B cell (primary cell): Measurements from ENCODE around the gene PARD3. TPM values are rescaled to one million over a fixed set of nuclear protein-coding genes. Genes with fewer than 3 reads are reported as not detected.

Source experiments
- ATAC-seq: fragments of 200-7000 bp; cut with Tn5 transposase; one replicate; pipeline ENCODE4 v1.10.0; 2021; ENCODE audit warnings: low read depth, mild to moderate bottlenecking, moderate number of reproducible peaks, moderate library complexity
- CTCF ChIA-PET: fragments of 350-600 bp; sonication (Branson Sonifier 250); formaldehyde crosslinking; loops from one replicate; lab custom pipeline; 2021; ENCODE audit warnings: antibody characterized with exemption, inconsistent platforms; lab: Charles Lee
- POLR2A ChIA-PET: fragments of 350-600 bp; sonication (Branson Sonifier 250); formaldehyde crosslinking; loops from one replicate; lab custom pipeline; 2021; ENCODE audit warnings: antibody characterized with exemption; lab: Charles Lee
- DNase-seq: peaks from one replicate; pipeline ENCODE4 v3.0.0; 2013
- H2AFZ ChIP-seq: 2 replicates; pipeline ENCODE4 v1.6.1; 2012; ENCODE audit warnings: mild to moderate bottlenecking, low read depth, low read length; ENCODE audit not compliant: insufficient read depth, poor library complexity, severe bottlenecking
- H3K27ac ChIP-seq, 2 donors: 1 replicate in 1 of 2; 2 replicates in 1 of 2; pipeline ENCODE4 v1.5.1; 2012 to 2013; ENCODE audit warnings: low read length in 2 of 2, mild to moderate bottlenecking in 2 of 2, moderate library complexity in 1 of 2
- H3K27me3 ChIP-seq, 4 experiments: fragments of 200-600 bp in 1 of 4; sonication (generic) in 1 of 4; replicated peaks in 1 of 4; 1 replicate in 2 of 4; 2 replicates in 2 of 4; pipeline versions ENCODE4 v1.6.1 to v1.7.0; 2013 to 2016; ENCODE audit warnings: low read length in 3 of 4, mild to moderate bottlenecking in 2 of 4, mixed read lengths in 1 of 4, moderate library complexity in 1 of 4; ENCODE audit not compliant: insufficient read depth in 4 of 4, control insufficient read depth in 3 of 4; ENCODE audit errors: control extremely low read depth in 1 of 4
- H3K36me3 ChIP-seq, 2 experiments: replicated peaks in 1 of 2; 1 replicate in 1 of 2; 2 replicates in 1 of 2; pipeline versions ENCODE4 v1.6.1 to v1.7.1; 2013; ENCODE audit warnings: low read length in 1 of 2; ENCODE audit not compliant: insufficient read depth in 2 of 2, control insufficient read depth in 1 of 2; ENCODE audit errors: control extremely low read depth in 1 of 2, extremely low read depth in 1 of 2
- H3K4me1 ChIP-seq, 2 donors: fragments of 200-600 bp in 1 of 2; sonication (generic) in 1 of 2; 1 replicate in 1 of 2; 2 replicates in 1 of 2; pipeline versions ENCODE4 v1.5.1 to v1.6.1; 2013 to 2017; ENCODE audit warnings: low read length in 2 of 2; ENCODE audit not compliant: control insufficient read depth in 2 of 2, insufficient read depth in 2 of 2
- H3K4me2 ChIP-seq: replicated peaks from 2 replicates; pipeline ENCODE3; 2012; ENCODE audit warnings: mild to moderate bottlenecking, low read depth, low read length; ENCODE audit not compliant: poor library complexity, severe bottlenecking
- H3K4me3 ChIP-seq, 5 experiments: fragments of 200-600 bp in 1 of 5; sonication (generic) in 1 of 5; 1 replicate in 3 of 5; 2 replicates in 2 of 5; pipeline versions ENCODE4 v1.5.1 to v1.7.0; 2011 to 2016; ENCODE audit warnings: low read length in 4 of 5, mild to moderate bottlenecking in 4 of 5, low read depth in 2 of 5, control low read depth in 1 of 5, moderate library complexity in 1 of 5; ENCODE audit not compliant: insufficient read depth in 1 of 5; ENCODE audit errors: control extremely low read depth in 1 of 5, extremely low read depth in 1 of 5
- H3K79me2 ChIP-seq: fragments of 200-600 bp; sonication (generic); one replicate; pipeline ENCODE4 v1.6.0; 2016; ENCODE audit warnings: low read length; ENCODE audit not compliant: control insufficient read depth, insufficient read depth
- H3K9ac ChIP-seq: fragments of 200-600 bp; sonication (generic); 2 replicates; pipeline ENCODE4 v1.6.1; 2017; ENCODE audit warnings: mild to moderate bottlenecking, low read length, moderate library complexity
- H3K9me3 ChIP-seq, 3 donors: one replicate each; pipeline versions ENCODE4 v1.6.1 to v1.7.1; 2013; ENCODE audit warnings: low read length in 2 of 3; ENCODE audit not compliant: control insufficient read depth in 2 of 3, insufficient read depth in 1 of 3; ENCODE audit errors: control extremely low read depth in 1 of 3
- H4K20me1 ChIP-seq: 2 replicates; pipeline ENCODE4 v1.6.0; 2012; ENCODE audit warnings: mild to moderate bottlenecking, low read length; ENCODE audit not compliant: insufficient read depth, control insufficient read depth, poor library complexity, severe bottlenecking
- H3K27ac Mint-ChIP-seq: one replicate; pipeline ENCODE4 v1.8.0; 2021; ENCODE audit warnings: mixed read lengths
- H3K27me3 Mint-ChIP-seq: one replicate; pipeline ENCODE4 v1.8.0; 2021; ENCODE audit warnings: mixed read lengths
- H3K4me1 Mint-ChIP-seq: one replicate; pipeline ENCODE4 v1.8.0; 2021; ENCODE audit warnings: mixed read lengths
- H3K4me3 Mint-ChIP-seq: one replicate; pipeline ENCODE4 v1.8.0; 2021; ENCODE audit warnings: mixed read lengths
- H3K9me3 Mint-ChIP-seq: one replicate; pipeline ENCODE4 v1.8.0; 2022; ENCODE audit warnings: mixed read lengths; ENCODE audit not compliant: insufficient read depth
- CTCF ChIP-seq: fragments of 200-600 bp; IDR thresholded peaks from one replicate; pipeline ENCODE4 v1.8.0; 2022; ENCODE audit warnings: antibody characterized with exemption, mild to moderate bottlenecking
- EZH2 ChIP-seq: IDR thresholded peaks from 2 replicates; pipeline ENCODE4 v1.6.1; 2012; ENCODE audit warnings: borderline replicate concordance, low read depth, mild to moderate bottlenecking, moderate library complexity, low read length; ENCODE audit not compliant: insufficient read depth, poor library complexity, severe bottlenecking
- WGBS: methylation state at CpG from one replicate; pipeline ENCODE4 v1.1.5; 2013; ENCODE audit warnings: missing lambda C conversion rate; ENCODE audit not compliant: insufficient coverage; 5-methylcytosine and 5-hydroxymethylcytosine counted together
- intact Hi-C: fragments of 100-400 bp; cut with micrococcal nuclease; formaldehyde crosslinking; loops from one replicate; pipeline ENCODE4 v1.10.0; 2022
- polyA plus RNA-seq: library from polyadenylated mRNA; depleted of rRNA; stranded (reverse); fragments of >200 nt; gene quantifications from 2 replicates; pipeline ENCODE4 v1.2.3, GENCODE V29; 2012
- total RNA-seq, 2 donors: library from RNA; stranded (reverse); fragments of 120-200 nt in 1 of 2; gene quantifications; 1 replicate in 1 of 2; 2 replicates in 1 of 2; pipeline versions ENCODE4 v1.2.3 to v1.2.4, GENCODE V29; 2013 to 2022

PARD3 gene
- total and polyA plus RNA-seq, 2 donors (not counting 1 experiment from before 2014, with no cell fraction given): not detected

- Histone ChIP-seq H3K4me3 (no peak overlapping the region), H3K79me2 (no peaks in the 10 kb centered on the region), H3K36me3 (no peaks in the 10 kb centered on the region), H3K4me2 (no peak overlapping the region), H3K27me3 (no peaks in the 10 kb centered on the region), H3K27ac (no peak overlapping the region), H2AFZ (no peak overlapping the region), H3K4me1 (no peaks in the 10 kb centered on the region), H3K9me3 (no peaks in the 10 kb centered on the region), H3K9ac (no peak overlapping the region), H4K20me1 (no peaks in the 10 kb centered on the region)
- Mint-ChIP-seq H3K27ac (no peak overlapping the region), H3K4me3 (no peak overlapping the region), H3K4me1 (no peaks in the 10 kb centered on the region), H3K9me3 (no peaks in the 10 kb centered on the region), H3K27me3 (no peaks in the 10 kb centered on the region)
- WGBS: 87% methylated on average over 3 of the region's 3 CpGs
- TF ChIP-seq EZH2 (no peak), CTCF (no peak)
- DNase-seq: no peak
- ATAC-seq: no peak
- CTCF ChIA-PET: no interaction called here
- POLR2A ChIA-PET: no interaction called here
- intact Hi-C loops: no loop called here
Observed at GRCh38 chr10:34288634-34289033, 526.5 kb downstream of the PARD3 start.

GRCh38 chr10:34286136-34286739, 528.9 kb downstream of the PARD3 start:
- DNase-seq: no peak
- ChIA-PET POLR2A (no interaction called here), CTCF (no interaction called here)
- H3K4me1 Mint-ChIP-seq: no peaks in the 10 kb centered on the region
- H3K27ac Mint-ChIP-seq: no peak overlapping the region
- Histone ChIP-seq H3K4me2 (no peak overlapping the region), H3K9me3 (no peaks in the 10 kb centered on the region), H3K4me1 (no peaks in the 10 kb centered on the region), H3K4me3 (no peak overlapping the region), H4K20me1 (no peaks in the 10 kb centered on the region), H2AFZ (no peak overlapping the region), H3K36me3 (no peaks in the 10 kb centered on the region), H3K27me3 (no peaks in the 10 kb centered on the region), H3K79me2 (no peaks in the 10 kb centered on the region), H3K27ac (no peak overlapping the region), H3K9ac (no peak overlapping the region)
- ATAC-seq: no peak
- H3K4me3 Mint-ChIP-seq: no peak overlapping the region
- 81% methylated on average over 3 of the region's 3 CpGs for WGBS
- no peak for TF ChIP-seq CTCF
- no peaks in the 10 kb centered on the region for H3K9me3 Mint-ChIP-seq
- intact Hi-C loops: no loop called here
- no peaks in the 10 kb centered on the region for H3K27me3 Mint-ChIP-seq
